Measurements from ENCODE around the gene ARRB1. TPM values are rescaled to one million over a fixed set of nuclear protein-coding genes. Genes with fewer than 3 reads are reported as not detected.
"Not testable (repeated sequence)": the region's sequence is repeated elsewhere in the genome, so short reads cannot be mapped to it uniquely, and the experiment has no call there.

The ARRB1 gene
- polyA plus RNA-seq, 2 donors = 4.9 to 5.0 TPM

DNA sequence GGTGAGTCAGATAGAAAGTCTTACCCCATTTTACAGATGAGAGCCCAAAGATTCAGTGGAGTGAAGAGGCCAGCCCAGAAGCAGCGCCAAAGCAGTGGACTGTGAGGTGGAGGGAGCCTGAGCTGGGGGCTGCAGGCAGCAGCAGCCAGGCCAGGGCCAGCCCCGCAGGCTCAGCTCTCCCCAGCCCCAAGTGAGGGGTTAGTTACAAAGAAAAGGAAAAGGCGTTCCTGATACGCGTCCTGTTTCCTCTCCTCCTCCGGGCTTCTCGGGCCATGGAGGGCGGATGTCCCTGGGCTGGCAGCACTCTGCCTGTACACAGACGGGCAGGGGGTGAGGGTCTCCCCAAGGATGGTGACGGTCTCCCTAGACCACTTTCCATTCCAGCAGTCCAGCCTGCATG is 44.9 kb downstream of the ARRB1 start:
- no peaks in the 10 kb centered on the region for H3K9me3 ChIP-seq (ENCODE audit: control insufficient read depth in 2 of 2, insufficient read depth in 1 of 2, low read depth in 1 of 2, low read length in 1 of 2)
- H3K27ac ChIP-seq (ENCODE audit: low read depth in 2 of 2, low read length in 1 of 2) = peak overlapping the region in 1 of 2 donors; percentile 20
- peaks cover 0 to 3% of the 10 kb centered on the region in 2 donors for H3K36me3 ChIP-seq (ENCODE audit: control insufficient read depth in 2 of 2, insufficient read depth in 2 of 2, low read length in 1 of 2)
- no peaks in the 10 kb centered on the region for H3K27me3 ChIP-seq (ENCODE audit: control insufficient read depth in 1 of 2, insufficient read depth in 2 of 2, low read length in 2 of 2)
- WGBS, 2 donors = 75 to 87% methylated on average over 10 of the region's 10 CpGs
- H3K4me3 ChIP-seq (ENCODE audit: low read depth in 1 of 2, low read length in 2 of 2) = no peak overlapping the region
- H3K4me1 ChIP-seq (ENCODE audit: control insufficient read depth in 2 of 2, insufficient read depth in 2 of 2, low read length in 1 of 2) = peaks cover 0 to 7% of the 10 kb centered on the region in 2 donors

DNA sequence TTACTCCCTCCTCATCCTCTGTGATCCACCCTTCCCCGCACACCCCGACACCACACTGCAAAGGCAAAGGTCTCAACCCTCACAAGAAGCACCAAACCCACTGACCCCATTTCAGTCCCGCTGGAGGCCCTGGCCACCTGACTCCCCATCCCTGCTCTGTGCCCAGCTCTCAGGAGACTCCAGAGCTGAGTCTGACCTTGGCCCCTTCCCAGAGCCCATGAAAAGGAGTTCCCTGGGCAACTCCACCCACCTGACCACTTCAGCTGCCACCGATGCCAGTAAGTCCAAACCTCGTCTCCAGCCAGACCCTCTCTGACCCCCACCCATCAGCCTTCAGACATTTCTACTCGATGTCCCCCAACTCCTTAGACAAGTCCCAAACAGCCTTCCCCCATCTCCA is 45.5 kb downstream of the ARRB1 start:
- no peaks in the 10 kb centered on the region for H3K27me3 ChIP-seq (ENCODE audit: control insufficient read depth in 1 of 2, insufficient read depth in 2 of 2, low read length in 2 of 2)
- 72 to 78% methylated on average over 6 of the region's 6 CpGs for WGBS, 2 donors
- peak overlapping the region; percentile 12 to 37 for H3K27ac ChIP-seq (ENCODE audit: low read depth in 2 of 2, low read length in 1 of 2)
- H3K9me3 ChIP-seq (ENCODE audit: control insufficient read depth in 2 of 2, insufficient read depth in 1 of 2, low read depth in 1 of 2, low read length in 1 of 2) = no peaks in the 10 kb centered on the region
- H3K4me1 ChIP-seq (ENCODE audit: control insufficient read depth in 2 of 2, insufficient read depth in 2 of 2, low read length in 1 of 2) = peaks cover 0 to 7% of the 10 kb centered on the region in 2 donors
- H3K4me3 ChIP-seq (ENCODE audit: low read depth in 1 of 2, low read length in 2 of 2) = no peak overlapping the region
- H3K36me3 ChIP-seq (ENCODE audit: control insufficient read depth in 2 of 2, insufficient read depth in 2 of 2, low read length in 1 of 2) = peaks cover 0 to 3% of the 10 kb centered on the region in 2 donors

DNA sequence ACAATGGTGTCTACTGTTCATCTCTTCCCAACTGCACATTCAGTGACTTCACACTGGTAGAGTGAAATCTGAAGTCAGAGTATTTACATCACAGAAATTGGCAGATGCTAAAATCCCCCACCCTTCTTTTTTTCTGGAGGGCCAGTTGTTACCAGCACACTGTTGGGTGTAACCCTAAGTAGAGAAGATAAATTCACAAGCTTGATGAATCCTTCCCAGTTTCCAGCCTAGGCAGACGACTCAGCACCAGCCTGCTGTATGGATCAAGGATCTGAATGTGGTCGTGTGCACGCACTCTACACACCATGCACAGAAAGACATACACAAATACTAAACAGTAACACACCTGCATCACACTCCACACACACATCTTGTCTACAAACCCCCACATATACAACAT is 46.0 kb downstream of the ARRB1 start:
- WGBS, 2 donors = 72% methylated on average over 3 of the region's 3 CpGs
- H3K4me3 ChIP-seq (ENCODE audit: low read depth in 1 of 2, low read length in 2 of 2) = no peak overlapping the region
- H3K9me3 ChIP-seq (ENCODE audit: control insufficient read depth in 2 of 2, insufficient read depth in 1 of 2, low read depth in 1 of 2, low read length in 1 of 2) = no peaks in the 10 kb centered on the region
- H3K4me1 ChIP-seq (ENCODE audit: control insufficient read depth in 2 of 2, insufficient read depth in 2 of 2, low read length in 1 of 2) = peaks cover 0 to 7% of the 10 kb centered on the region in 2 donors
- H3K27me3 ChIP-seq (ENCODE audit: control insufficient read depth in 1 of 2, insufficient read depth in 2 of 2, low read length in 2 of 2) = no peaks in the 10 kb centered on the region
- H3K27ac ChIP-seq (ENCODE audit: low read depth in 2 of 2, low read length in 1 of 2) = no peak overlapping the region
- H3K36me3 ChIP-seq (ENCODE audit: control insufficient read depth in 2 of 2, insufficient read depth in 2 of 2, low read length in 1 of 2) = peaks cover 0 to 3% of the 10 kb centered on the region in 2 donors

DNA sequence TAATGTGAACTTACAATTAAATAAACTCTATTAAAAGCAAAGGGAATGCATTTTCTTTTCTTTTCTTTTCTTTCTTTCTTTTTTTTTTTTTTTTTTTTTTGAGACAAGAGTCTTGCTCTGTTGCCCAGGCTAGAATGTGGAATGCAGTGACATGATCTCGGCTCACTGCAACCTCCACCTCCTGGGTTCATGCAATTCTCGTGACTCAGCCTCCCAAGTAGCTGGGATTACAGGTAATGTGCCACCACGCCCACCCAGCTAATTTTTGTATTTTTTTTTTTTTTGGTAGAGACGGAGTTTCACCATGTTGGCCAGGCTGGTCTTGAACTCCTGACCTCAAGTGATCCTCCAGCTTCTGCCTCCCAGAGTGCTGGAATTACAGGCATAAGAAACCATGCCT is 46.5 kb downstream of the ARRB1 start:
- WGBS, 2 donors = 78 to 84% methylated on average over 4 of the region's 4 CpGs
- H3K27me3 ChIP-seq (ENCODE audit: control insufficient read depth in 1 of 2, insufficient read depth in 2 of 2, low read length in 2 of 2); H3K27ac ChIP-seq (ENCODE audit: low read depth in 2 of 2, low read length in 1 of 2); H3K36me3 ChIP-seq (ENCODE audit: control insufficient read depth in 2 of 2, insufficient read depth in 2 of 2, low read length in 1 of 2); H3K9me3 ChIP-seq (ENCODE audit: control insufficient read depth in 2 of 2, insufficient read depth in 1 of 2, low read depth in 1 of 2, low read length in 1 of 2); H3K4me1 ChIP-seq (ENCODE audit: control insufficient read depth in 2 of 2, insufficient read depth in 2 of 2, low read length in 1 of 2); H3K4me3 ChIP-seq (ENCODE audit: low read depth in 1 of 2, low read length in 2 of 2): not testable (repeated sequence)

DNA sequence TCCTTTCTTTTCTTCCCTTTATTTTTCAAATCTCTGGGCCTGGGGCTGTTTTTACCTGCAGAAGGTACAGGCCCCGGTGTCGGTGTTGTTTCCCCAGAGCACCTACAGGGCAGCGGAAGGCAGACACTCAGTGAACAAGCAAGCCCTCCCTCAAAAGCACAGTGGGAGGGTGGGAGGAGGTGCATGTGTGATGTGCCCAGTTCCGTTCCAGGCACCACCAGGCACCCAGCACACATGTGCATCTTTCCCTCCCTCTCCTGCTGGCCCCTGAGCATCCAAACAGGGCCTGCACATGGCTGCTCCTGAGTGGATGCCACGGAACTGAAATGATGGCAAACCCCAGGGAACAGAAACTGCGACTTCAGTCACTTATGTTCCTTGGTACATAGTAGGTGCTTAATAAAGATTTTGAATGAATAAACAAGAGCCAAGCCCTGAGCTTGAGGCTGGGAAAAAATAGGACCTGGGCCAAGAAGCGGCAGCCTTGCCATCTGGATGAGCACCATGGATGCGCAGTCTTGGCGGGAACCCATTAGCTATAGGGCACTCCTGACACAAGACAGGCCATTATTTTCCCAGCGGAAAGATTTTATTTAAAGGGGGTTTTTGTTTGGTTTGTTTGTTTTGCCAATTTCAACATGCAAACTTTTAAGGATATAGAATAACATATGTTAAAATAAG is 47.8 kb downstream of the ARRB1 start:
- H3K27me3 ChIP-seq (ENCODE audit: control insufficient read depth in 1 of 2, insufficient read depth in 2 of 2, low read length in 2 of 2) = no peaks in the 10 kb centered on the region
- H3K36me3 ChIP-seq (ENCODE audit: control insufficient read depth in 2 of 2, insufficient read depth in 2 of 2, low read length in 1 of 2) = no peaks in the 10 kb centered on the region
- no peak overlapping the region for H3K4me3 ChIP-seq (ENCODE audit: low read depth in 1 of 2, low read length in 2 of 2)
- WGBS, 2 donors = 86% methylated on average over 10 of the region's 10 CpGs
- peaks cover 0 to 5% of the 10 kb centered on the region in 2 donors for H3K4me1 ChIP-seq (ENCODE audit: control insufficient read depth in 2 of 2, insufficient read depth in 2 of 2, low read length in 1 of 2)
- H3K27ac ChIP-seq (ENCODE audit: low read depth in 2 of 2, low read length in 1 of 2) = no peak overlapping the region
- no peaks in the 10 kb centered on the region for H3K9me3 ChIP-seq (ENCODE audit: control insufficient read depth in 2 of 2, insufficient read depth in 1 of 2, low read depth in 1 of 2, low read length in 1 of 2)

DNA sequence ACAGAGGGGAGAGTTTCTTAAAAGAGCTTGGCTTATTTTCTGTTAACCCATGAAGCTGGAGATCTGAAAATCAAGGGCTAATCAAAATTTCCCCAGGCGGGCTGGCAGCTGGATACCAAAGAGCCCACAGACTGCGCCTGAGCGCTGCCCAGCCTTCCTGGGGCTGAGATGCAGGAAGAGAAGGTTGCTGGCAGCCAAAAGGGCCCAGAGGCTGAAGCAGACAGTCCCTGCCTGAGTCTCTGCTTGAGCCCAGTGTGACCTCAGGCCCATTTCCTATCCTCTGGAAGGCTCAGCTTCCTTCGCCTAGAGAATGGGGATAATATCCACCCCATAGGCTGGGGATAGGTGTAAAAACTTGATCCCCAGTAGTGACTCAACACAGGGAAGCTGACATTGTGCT is 49.1 kb downstream of the ARRB1 start:
- Histone ChIP-seq H3K27me3 (ENCODE audit: control insufficient read depth in 1 of 2, insufficient read depth in 2 of 2, low read length in 2 of 2) (no peaks in the 10 kb centered on the region), H3K27ac (ENCODE audit: low read depth in 2 of 2, low read length in 1 of 2) (peak overlapping the region in 1 of 2 donors; percentile 5), H3K9me3 (ENCODE audit: control insufficient read depth in 2 of 2, insufficient read depth in 1 of 2, low read depth in 1 of 2, low read length in 1 of 2) (no peaks in the 10 kb centered on the region), H3K4me1 (ENCODE audit: control insufficient read depth in 2 of 2, insufficient read depth in 2 of 2, low read length in 1 of 2) (peaks cover 0 to under 1% of the 10 kb centered on the region in 2 donors), H3K36me3 (ENCODE audit: control insufficient read depth in 2 of 2, insufficient read depth in 2 of 2, low read length in 1 of 2) (no peaks in the 10 kb centered on the region), H3K4me3 (ENCODE audit: low read depth in 1 of 2, low read length in 2 of 2) (no peak overlapping the region)
- 71 to 72% methylated on average over 4 of the region's 4 CpGs for WGBS, 2 donors

DNA sequence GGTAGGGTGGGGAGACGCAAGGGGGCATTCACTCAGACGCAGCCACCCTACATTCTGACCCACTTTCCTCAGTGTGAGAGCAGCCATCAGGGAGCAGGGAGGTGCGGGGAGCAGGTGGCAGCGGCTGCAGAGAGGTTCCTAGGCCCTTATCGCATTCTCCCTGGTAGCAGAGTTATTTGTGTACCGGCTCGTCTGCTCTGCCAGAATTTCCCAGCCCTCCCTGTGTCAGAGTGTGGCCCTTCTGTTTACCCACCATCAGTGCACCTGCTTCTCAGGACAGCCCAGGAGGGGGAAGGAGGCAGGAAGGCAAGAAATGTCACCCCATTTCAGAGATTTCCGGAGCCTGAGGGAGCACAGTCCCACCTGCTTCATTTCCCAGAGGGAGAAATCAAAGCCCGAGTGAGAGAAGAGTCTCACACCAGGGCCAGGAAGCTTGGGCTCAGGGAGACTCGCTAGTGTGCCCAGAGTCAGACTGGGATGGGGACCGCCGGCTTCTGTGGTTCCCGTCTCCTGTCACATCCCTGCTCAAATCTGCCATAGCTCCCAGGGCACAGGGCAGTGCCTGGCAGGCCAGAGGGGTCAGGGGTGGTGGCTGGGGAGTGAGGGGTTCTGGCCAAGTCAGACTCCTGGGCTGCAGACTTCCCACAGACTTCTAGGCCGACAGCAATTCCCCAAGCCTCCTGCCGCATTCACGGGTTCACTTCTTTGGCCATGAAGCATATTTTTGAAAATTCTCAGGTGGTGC is 49.7 kb downstream of the ARRB1 start:
- H3K9me3 ChIP-seq (ENCODE audit: control insufficient read depth in 2 of 2, insufficient read depth in 1 of 2, low read depth in 1 of 2, low read length in 1 of 2) = no peaks in the 10 kb centered on the region
- no peaks in the 10 kb centered on the region for H3K36me3 ChIP-seq (ENCODE audit: control insufficient read depth in 2 of 2, insufficient read depth in 2 of 2, low read length in 1 of 2)
- H3K4me3 ChIP-seq (ENCODE audit: low read depth in 1 of 2, low read length in 2 of 2) = no peak overlapping the region
- peak overlapping the region in 1 of 2 donors; percentile 47 for H3K27ac ChIP-seq (ENCODE audit: low read depth in 2 of 2, low read length in 1 of 2)
- 56 to 69% methylated on average over 16 of the region's 16 CpGs for WGBS, 2 donors
- H3K4me1 ChIP-seq (ENCODE audit: control insufficient read depth in 2 of 2, insufficient read depth in 2 of 2, low read length in 1 of 2) = no peaks in the 10 kb centered on the region
- H3K27me3 ChIP-seq (ENCODE audit: control insufficient read depth in 1 of 2, insufficient read depth in 2 of 2, low read length in 2 of 2) = no peaks in the 10 kb centered on the region

DNA sequence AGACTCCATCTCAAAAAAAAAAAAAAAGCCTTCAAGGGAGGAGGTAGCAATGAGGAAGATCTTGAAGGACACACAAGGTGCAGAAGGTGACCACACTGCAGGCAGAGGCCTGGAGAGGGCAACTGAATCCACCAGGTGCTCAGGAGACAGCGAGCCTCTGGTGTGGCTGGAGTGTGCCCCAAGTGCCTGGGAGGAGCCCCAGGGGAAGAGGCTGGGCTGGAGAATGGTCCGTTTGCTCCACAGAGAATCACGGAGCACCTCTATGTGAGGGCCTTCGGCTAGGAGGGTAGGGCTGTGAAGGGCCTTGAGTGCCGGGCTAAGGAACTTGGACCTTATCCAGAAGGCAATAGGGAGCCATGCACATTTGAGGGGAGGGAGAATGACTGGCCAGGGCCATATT is 50.3 kb downstream of the ARRB1 start:
- Histone ChIP-seq H3K4me1 (ENCODE audit: control insufficient read depth in 2 of 2, insufficient read depth in 2 of 2, low read length in 1 of 2) (no peaks in the 10 kb centered on the region), H3K27ac (ENCODE audit: low read depth in 2 of 2, low read length in 1 of 2) (no peak overlapping the region), H3K36me3 (ENCODE audit: control insufficient read depth in 2 of 2, insufficient read depth in 2 of 2, low read length in 1 of 2) (no peaks in the 10 kb centered on the region), H3K4me3 (ENCODE audit: low read depth in 1 of 2, low read length in 2 of 2) (no peak overlapping the region), H3K9me3 (ENCODE audit: control insufficient read depth in 2 of 2, insufficient read depth in 1 of 2, low read depth in 1 of 2, low read length in 1 of 2) (no peaks in the 10 kb centered on the region), H3K27me3 (ENCODE audit: control insufficient read depth in 1 of 2, insufficient read depth in 2 of 2, low read length in 2 of 2) (no peaks in the 10 kb centered on the region)
- 67 to 83% methylated on average over 5 of the region's 5 CpGs for WGBS, 2 donors

DNA sequence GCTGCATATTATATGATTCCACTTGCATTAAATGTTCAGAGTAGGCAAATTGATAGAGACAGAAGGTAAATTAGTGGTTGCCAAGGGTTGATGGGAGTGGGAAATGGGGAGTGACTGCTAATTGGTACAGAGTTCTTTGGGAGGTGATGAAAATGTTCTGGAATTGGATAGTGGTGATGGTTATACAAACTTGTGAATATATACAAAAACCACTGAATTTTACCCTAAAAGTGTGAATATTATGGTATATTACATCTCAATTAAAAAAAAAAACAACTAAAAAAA is 52.5 kb downstream of the ARRB1 start:
- H3K4me3 ChIP-seq (ENCODE audit: low read depth in 1 of 2, low read length in 2 of 2) = no peak overlapping the region
- no peak overlapping the region for H3K27ac ChIP-seq (ENCODE audit: low read depth in 2 of 2, low read length in 1 of 2)
- no peaks in the 10 kb centered on the region for H3K9me3 ChIP-seq (ENCODE audit: control insufficient read depth in 2 of 2, insufficient read depth in 1 of 2, low read depth in 1 of 2, low read length in 1 of 2)
- H3K36me3 ChIP-seq (ENCODE audit: control insufficient read depth in 2 of 2, insufficient read depth in 2 of 2, low read length in 1 of 2) = no peaks in the 10 kb centered on the region
- H3K27me3 ChIP-seq (ENCODE audit: control insufficient read depth in 1 of 2, insufficient read depth in 2 of 2, low read length in 2 of 2) = no peaks in the 10 kb centered on the region
- H3K4me1 ChIP-seq (ENCODE audit: control insufficient read depth in 2 of 2, insufficient read depth in 2 of 2, low read length in 1 of 2) = no peaks in the 10 kb centered on the region
